ENCODE data around the gene TRIM24. TPM values are rescaled to one million over a fixed set of nuclear protein-coding genes. Genes with fewer than 3 reads are reported as not detected.

TRIM24 gene
- total RNA-seq, 2 experiments from 2014 or later, result 14.1 to 16.0 TPM

- Histone ChIP-seq H3K27me3 (ENCODE audit: control insufficient read depth in 1 of 2, insufficient read depth in 2 of 2, low read length in 2 of 2) (no peaks in the 10 kb centered on the region), H3K4me3 (ENCODE audit: low read length) (no peak overlapping the region), H3K9me3 (ENCODE audit: control insufficient read depth in 1 of 2, insufficient read depth in 1 of 2, low read length in 2 of 2) (no peaks in the 10 kb centered on the region), H3K4me1 (ENCODE audit: insufficient read depth, low read length) (peaks cover 18% of the 10 kb centered on the region), H3K27ac (ENCODE audit: low read depth in 1 of 2, low read length in 2 of 2) (no peak overlapping the region), H3K36me3 (ENCODE audit: insufficient read depth, low read length) (no peaks in the 10 kb centered on the region)
- POLR2A ChIA-PET, result interaction anchor here (0.5 to 1.9 kb wide), 12 partner anchors 9 to 386 kb away, joined by 3 to 10 read pairs (median 3); no protein-coding TSS in a partner anchor
- TF ChIP-seq CTCF (IDR thresholded peaks at IDR 0.05), result no peak
- H3K27me3 Mint-ChIP-seq, result no peaks in the 10 kb centered on the region
- ATAC-seq (ENCODE audit: poor library complexity) (peak; percentile 71), DNase-seq (peak in 3 of 14 experiments; percentile 25 to 61 (median 29))
- intact Hi-C loops (cut with DNase I, micrococcal nuclease), result loop anchor here in 1 of 2 experiments (10.0 kb wide), 1 partner anchor 130 kb away; no protein-coding TSS in a partner anchor
- peaks cover 43% of the 10 kb centered on the region for H3K4me1 Mint-ChIP-seq (ENCODE audit: low read depth)
- no peaks in the 10 kb centered on the region for H3K9me3 Mint-ChIP-seq
- peak overlapping the region; percentile 35 for H3K4me3 Mint-ChIP-seq
- CTCF ChIA-PET, result interaction anchor here (0.6 to 0.8 kb wide), 2 partner anchors 17 to 1051 kb away, joined by 3 read pairs; no protein-coding TSS in a partner anchor
- H3K27ac Mint-ChIP-seq, result peak overlapping the region; percentile 61
- no peaks in the 10 kb centered on the region for H3K36me3 Mint-ChIP-seq (ENCODE audit: low read depth)
Measured at GRCh38 chr7:138625084-138625848, 165.2 kb downstream of the TRIM24 start.

- intact Hi-C loops (cut with DNase I, micrococcal nuclease), result loop anchor here in 1 of 2 experiments (10.0 kb wide), 1 partner anchor 129 kb away; no protein-coding TSS in a partner anchor
- Mint-ChIP-seq H3K36me3 (ENCODE audit: low read depth) (no peaks in the 10 kb centered on the region), H3K4me1 (ENCODE audit: low read depth) (peaks cover 44% of the 10 kb centered on the region), H3K9me3 (no peaks in the 10 kb centered on the region), H3K27me3 (no peaks in the 10 kb centered on the region), H3K27ac (peak overlapping the region; percentile 61), H3K4me3 (peak overlapping the region; percentile 13)
- no peak overlapping the region for H3K27ac ChIP-seq (ENCODE audit: low read depth in 1 of 2, low read length in 2 of 2)
- H3K4me3 ChIP-seq (ENCODE audit: low read length), result no peak overlapping the region
- POLR2A ChIA-PET, result interaction anchor here (0.8 to 1.9 kb wide), 8 partner anchors 12 to 278 kb away, joined by 3 to 10 read pairs (median 4); no protein-coding TSS in a partner anchor
- no peak for TF ChIP-seq CTCF (IDR thresholded peaks at IDR 0.05)
- H3K9me3 ChIP-seq (ENCODE audit: control insufficient read depth in 1 of 2, insufficient read depth in 1 of 2, low read length in 2 of 2), result no peaks in the 10 kb centered on the region
- no peaks in the 10 kb centered on the region for H3K36me3 ChIP-seq (ENCODE audit: insufficient read depth, low read length)
- no peaks in the 10 kb centered on the region for H3K27me3 ChIP-seq (ENCODE audit: control insufficient read depth in 1 of 2, insufficient read depth in 2 of 2, low read length in 2 of 2)
- H3K4me1 ChIP-seq (ENCODE audit: insufficient read depth, low read length), result peaks cover 18% of the 10 kb centered on the region
- CTCF ChIA-PET, result no interaction called here
- peak in 5 of 14 experiments; percentile 3 to 40 (median 27) for DNase-seq
- peak; percentile 63 for ATAC-seq (ENCODE audit: poor library complexity)
Measured at GRCh38 chr7:138625849-138626230, 165.8 kb downstream of the TRIM24 start.

- POLR2A ChIA-PET, result no interaction called here
- H3K4me1 Mint-ChIP-seq (ENCODE audit: low read depth), result peaks cover 44% of the 10 kb centered on the region
- no peak overlapping the region for H3K4me3 ChIP-seq (ENCODE audit: low read length)
- H3K4me1 ChIP-seq (ENCODE audit: insufficient read depth, low read length), result peaks cover 18% of the 10 kb centered on the region
- CTCF ChIA-PET, result interaction anchor here (0.8 kb wide), 1 partner anchor 10 kb away, joined by 3 read pairs; no protein-coding TSS in a partner anchor
- no peaks in the 10 kb centered on the region for H3K27me3 ChIP-seq (ENCODE audit: control insufficient read depth in 1 of 2, insufficient read depth in 2 of 2, low read length in 2 of 2)
- no peak overlapping the region for H3K4me3 Mint-ChIP-seq
- intact Hi-C loops (cut with DNase I, micrococcal nuclease), result loop anchor here in 1 of 2 experiments (10.0 kb wide), 1 partner anchor 128 kb away; no protein-coding TSS in a partner anchor
- no peak overlapping the region for H3K27ac ChIP-seq (ENCODE audit: low read depth in 1 of 2, low read length in 2 of 2)
- no peaks in the 10 kb centered on the region for H3K9me3 ChIP-seq (ENCODE audit: control insufficient read depth in 1 of 2, insufficient read depth in 1 of 2, low read length in 2 of 2)
- H3K9me3 Mint-ChIP-seq, result no peaks in the 10 kb centered on the region
- ATAC-seq (ENCODE audit: poor library complexity) (no peak), DNase-seq (no peak)
- peak overlapping the region; percentile 54 for H3K27ac Mint-ChIP-seq
- no peaks in the 10 kb centered on the region for H3K36me3 Mint-ChIP-seq (ENCODE audit: low read depth)
- no peaks in the 10 kb centered on the region for H3K36me3 ChIP-seq (ENCODE audit: insufficient read depth, low read length)
- H3K27me3 Mint-ChIP-seq, result no peaks in the 10 kb centered on the region
- no peak for TF ChIP-seq CTCF (IDR thresholded peaks at IDR 0.05)
Measured at GRCh38 chr7:138626846-138627245, 166.8 kb downstream of the TRIM24 start.
